K562 (cell line): Measurements from ENCODE around the gene OOSP4A. TPM values are rescaled to one million over a fixed set of nuclear protein-coding genes. Genes with fewer than 3 reads are reported as not detected.

Experiments
- CREB3 ChIP-seq: fragments of 450-650 bp; conservative IDR thresholded peaks from 2 replicates; pipeline ENCODE4 v1.6.1; 2016; ENCODE audit warnings: missing genetic modification characterization, low read depth, mild to moderate bottlenecking, missing compliant biosample characterization, moderate library complexity
- DACH1 ChIP-seq: fragments of 450-650 bp; IDR thresholded peaks from 2 replicates; pipeline ENCODE4 v1.6.1; 2018; ENCODE audit not compliant: partially characterized antibody
- ESRRA ChIP-seq: fragments of 450-650 bp; IDR thresholded peaks from 2 replicates; pipeline ENCODE4 v1.6.1; 2014; ENCODE audit warnings: low read depth, mild to moderate bottlenecking, moderate library complexity, borderline replicate concordance
- EZH2 ChIP-seq: IDR thresholded peaks from 2 replicates; pipeline ENCODE4 v1.6.1; 2012; ENCODE audit warnings: low read depth, mild to moderate bottlenecking, inconsistent platforms, low read length, borderline replicate concordance
- GATAD2B ChIP-seq: fragments of 450-650 bp; IDR thresholded peaks from 2 replicates; pipeline ENCODE4 v1.6.1; 2017; ENCODE audit warnings: mild to moderate bottlenecking, borderline replicate concordance
- GTF2A2 ChIP-seq: IDR thresholded peaks from 2 replicates; pipeline ENCODE4 v1.6.1; 2016; ENCODE audit warnings: mild to moderate bottlenecking, missing genetic modification characterization, missing compliant biosample characterization
- HDAC2 ChIP-seq: fragments of 450-650 bp; IDR thresholded peaks from 2 replicates; pipeline ENCODE4 v1.6.1; 2016; ENCODE audit warnings: mild to moderate bottlenecking
- IFI16 ChIP-seq: fragments of 250-450 bp; sonication (Bioruptor Pico); IDR thresholded peaks from 2 replicates; pipeline ENCODE4 v2.1.2; 2022; ENCODE audit warnings: mild to moderate bottlenecking, inconsistent platforms
- MYNN ChIP-seq, 2 experiments: sonication (generic); formaldehyde crosslinking in 1 of 2; IDR thresholded peaks; 2 replicates each; pipeline versions ENCODE4 v1.5.0 to v1.6.1; 2016 to 2020; ENCODE audit warnings: antibody characterized with exemption in 1 of 2, missing genetic modification reagents in 1 of 2
- PHB2 ChIP-seq: fragments of 450-650 bp; IDR thresholded peaks from 2 replicates; pipeline ENCODE4 v1.6.1; 2017; ENCODE audit warnings: low read depth
- PHF8 ChIP-seq: fragments of 200-600 bp; sonication (generic); IDR thresholded peaks from 2 replicates; pipeline ENCODE4 v1.6.1; 2012; ENCODE audit warnings: mixed run types, mild to moderate bottlenecking, inconsistent platforms, low read length, moderate library complexity, borderline replicate concordance
- PRPF4 ChIP-seq: fragments of 200-400 bp; formaldehyde crosslinking; IDR thresholded peaks from one replicate; pipeline ENCODE4 v1.6.1; 2017; ENCODE audit warnings: low read length, low read depth, mild to moderate bottlenecking; ENCODE audit not compliant: insufficient read depth, poor library complexity, severe bottlenecking
- RNF219 ChIP-seq: fragments of 250-450 bp; sonication (Bioruptor Pico); IDR thresholded peaks from 2 replicates; pipeline ENCODE4 v1.5.0; 2022; ENCODE audit warnings: mild to moderate bottlenecking
- SIRT6 ChIP-seq: IDR thresholded peaks from one replicate; pipeline ENCODE4 v1.6.1; 2012; ENCODE audit warnings: low read depth, mild to moderate bottlenecking, control low read depth, inconsistent platforms, low read length, moderate library complexity
- ZNF395 ChIP-seq: fragments of 200-800 bp; sonication (Bioruptor generic); IDR thresholded peaks from 2 replicates; pipeline ENCODE4 v1.6.1; 2017; ENCODE audit warnings: missing genetic modification characterization, missing compliant biosample characterization
- polyA plus RNA-seq, 8 experiments: library from polyadenylated mRNA; depleted of rRNA in 4 of 8; stranded (reverse) in 5 of 8; unstranded in 3 of 8; fragments of >200 nt; fragmentation: Nextera tagmentation in 2 of 8; fragmentation: Illumina TruSeq in 1 of 8; extraction: Ambion mirVana in 2 of 8; extraction: Trizol in 1 of 8; gene quantifications; 2 replicates each; pipeline versions ENCODE4 v1.2.1 to v1.2.3, GENCODE V29; 2011 to 2014; ENCODE audit warnings: inconsistent platforms in 1 of 8, missing spikeins in 1 of 8
- total RNA-seq, 7 experiments: library from RNA; depleted of rRNA in 6 of 7; stranded (reverse); fragments of >200 nt in 6 of 7; fragmentation: Illumina TruSeq in 2 of 7; extraction: Trizol in 2 of 7; gene quantifications; 2 replicates each; pipeline versions ENCODE4 v1.2.1 to v1.2.3, GENCODE V29; 2011 to 2021; ENCODE audit warnings: low replicate concordance in 1 of 7
- TF ChIP-seq, protein P1 (sequence below), 2 experiments: fragments of 450-650 bp in 1 of 2; sonication (generic) in 1 of 2; formaldehyde crosslinking in 1 of 2; IDR thresholded peaks in 1 of 2; conservative IDR thresholded peaks in 1 of 2; 2 replicates each; pipeline versions ENCODE4 v1.6.1 to v1.8.1; 2016 to 2023; ENCODE audit warnings: mild to moderate bottlenecking in 2 of 2, moderate library complexity in 2 of 2, inconsistent platforms in 1 of 2, missing genetic modification reagents in 1 of 2
- TF ChIP-seq, protein P2 (sequence below): fragments of 150-350 bp; conservative IDR thresholded peaks from 2 replicates; pipeline ENCODE4 v1.6.1; 2014; ENCODE audit warnings: low read length

OOSP4A gene
- total and polyA plus RNA-seq, 9 of the 15 experiments (the other 6 are each of a cell fraction or from before 2014, with no cell fraction given): 0.40 to 2.4 (median 0.74) TPM; not detected in 2

- TF ChIP-seq SIRT6 (no peak), PRPF4 (no peak), EZH2 (no peak), CREB3 (tag) (no peak), IFI16 (CRISPR knock-in tag) (no peak), HDAC2 (no peak), RNF219 (CRISPR knock-in tag) (no peak), ZNF395 (CRISPR knock-in tag) (no peak), PHF8 (no peak), ESRRA (no peak), GTF2A2 (0 out of 2 replicates have a peak, but pooled peaks have one; percentile 12), GATAD2B (peak; percentile 76; the same call in 1 of the 2 replicates), DACH1 (peak; percentile 96), PHB2 (no peak), MYNN (IDR thresholded peaks at IDR 0.05) (no peak), MYNN (CRISPR knock-in tag; IDR thresholded peaks at IDR 0.05) (no peak)
- TF ChIP-seq, protein P1, sequence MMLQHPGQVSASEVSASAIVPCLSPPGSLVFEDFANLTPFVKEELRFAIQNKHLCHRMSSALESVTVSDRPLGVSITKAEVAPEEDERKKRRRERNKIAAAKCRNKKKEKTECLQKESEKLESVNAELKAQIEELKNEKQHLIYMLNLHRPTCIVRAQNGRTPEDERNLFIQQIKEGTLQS (IDR thresholded peaks at IDR 0.05): no peak
- TF ChIP-seq, protein P1 (CRISPR knock-in tag; conservative IDR thresholded peaks at IDR 0.05): no peak
- TF ChIP-seq, protein P2, sequence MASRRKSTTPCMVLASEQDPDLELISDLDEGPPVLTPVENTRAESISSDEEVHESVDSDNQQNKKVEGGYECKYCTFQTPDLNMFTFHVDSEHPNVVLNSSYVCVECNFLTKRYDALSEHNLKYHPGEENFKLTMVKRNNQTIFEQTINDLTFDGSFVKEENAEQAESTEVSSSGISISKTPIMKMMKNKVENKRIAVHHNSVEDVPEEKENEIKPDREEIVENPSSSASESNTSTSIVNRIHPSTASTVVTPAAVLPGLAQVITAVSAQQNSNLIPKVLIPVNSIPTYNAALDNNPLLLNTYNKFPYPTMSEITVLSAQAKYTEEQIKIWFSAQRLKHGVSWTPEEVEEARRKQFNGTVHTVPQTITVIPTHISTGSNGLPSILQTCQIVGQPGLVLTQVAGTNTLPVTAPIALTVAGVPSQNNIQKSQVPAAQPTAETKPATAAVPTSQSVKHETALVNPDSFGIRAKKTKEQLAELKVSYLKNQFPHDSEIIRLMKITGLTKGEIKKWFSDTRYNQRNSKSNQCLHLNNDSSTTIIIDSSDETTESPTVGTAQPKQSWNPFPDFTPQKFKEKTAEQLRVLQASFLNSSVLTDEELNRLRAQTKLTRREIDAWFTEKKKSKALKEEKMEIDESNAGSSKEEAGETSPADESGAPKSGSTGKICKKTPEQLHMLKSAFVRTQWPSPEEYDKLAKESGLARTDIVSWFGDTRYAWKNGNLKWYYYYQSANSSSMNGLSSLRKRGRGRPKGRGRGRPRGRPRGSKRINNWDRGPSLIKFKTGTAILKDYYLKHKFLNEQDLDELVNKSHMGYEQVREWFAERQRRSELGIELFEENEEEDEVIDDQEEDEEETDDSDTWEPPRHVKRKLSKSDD: no peak
These were observed 9.5 kb upstream of the OOSP4A start (continued) for GRCh38 chr11:59954219-59954847.
